ENCODE data around the gene HBS1L.

HBS1L gene

DNA sequence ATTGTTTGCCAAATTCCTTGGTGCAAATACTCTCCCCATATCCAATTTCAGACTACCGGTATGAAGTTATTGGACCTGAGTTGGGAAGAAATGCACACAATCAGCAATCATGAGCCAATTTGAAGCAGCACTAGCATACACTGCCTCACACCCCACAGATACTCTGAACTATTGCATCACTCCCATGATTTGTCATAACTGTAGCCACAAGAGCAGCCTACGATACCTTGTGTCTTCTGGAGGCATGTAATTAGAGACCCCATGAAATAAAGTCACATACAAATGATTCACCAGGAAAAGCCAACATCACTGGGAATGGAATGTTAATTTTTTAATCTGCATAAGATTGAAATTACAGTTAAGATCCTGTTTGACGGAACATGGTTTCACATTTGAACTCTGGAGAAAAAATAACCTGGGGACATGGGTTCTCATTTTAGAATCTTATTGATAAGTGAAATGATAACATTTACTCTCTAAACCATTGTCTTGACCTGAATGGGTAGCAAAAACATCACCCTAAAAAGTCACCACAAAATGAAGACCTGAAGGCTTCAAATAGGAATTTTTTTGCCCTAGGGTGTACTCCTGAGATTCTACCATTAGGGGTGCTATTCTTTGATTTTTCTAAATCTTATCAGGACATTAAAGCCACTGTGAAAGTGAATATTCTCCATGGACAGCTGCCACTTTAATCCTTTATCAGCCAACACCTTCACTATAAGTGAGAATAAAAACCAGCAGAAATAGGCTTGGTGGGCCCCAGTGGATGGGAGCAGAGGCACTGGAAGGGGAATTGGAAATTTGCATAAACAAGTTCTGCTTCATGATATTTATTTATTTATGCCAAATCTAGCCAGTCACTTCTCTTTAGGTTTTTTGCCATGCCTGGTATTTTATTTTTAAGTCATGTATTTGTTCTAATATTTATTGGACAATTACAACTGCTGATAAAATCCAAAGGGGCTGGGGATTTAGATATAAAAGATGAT, 34.5 kb upstream of the HBS1L start:
- H3K4me3 ChIP-seq (ENCODE audit: low read length) = no peak overlapping the region
- TF ChIP-seq CTCF (IDR thresholded peaks at IDR 0.05; ENCODE audit: low read depth, low read length, poor library complexity, severe bottlenecking) = peak; percentile 67
- TF ChIP-seq EZH2phosphoT487 (IDR thresholded peaks at IDR 0.05; ENCODE audit: borderline replicate concordance, low read length) = no peak

DNA sequence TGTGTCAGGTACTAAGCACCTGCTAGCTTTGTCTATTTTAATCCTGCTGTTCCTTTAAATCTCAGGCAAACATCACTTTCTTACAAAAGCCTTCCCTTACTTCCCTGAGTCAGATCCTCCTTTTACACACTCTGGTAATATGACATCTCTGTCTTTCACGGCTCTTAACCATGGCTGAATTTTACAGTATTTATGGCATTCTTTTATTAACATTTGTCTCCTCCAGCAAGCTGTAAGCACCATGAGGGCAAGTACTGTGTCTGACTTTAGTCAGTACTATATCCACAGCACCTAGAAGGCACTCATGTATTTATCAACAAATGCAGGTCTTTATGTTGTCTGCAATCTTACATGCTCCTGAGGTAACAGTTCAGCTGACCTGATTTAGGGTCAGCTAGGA, 33.7 kb upstream of the HBS1L start:
- H3K36me3 ChIP-seq (ENCODE audit: control insufficient read depth, low read length) = peaks cover 3% of the 10 kb centered on the region
- H3K4me1 ChIP-seq (ENCODE audit: control insufficient read depth, low read length) = peaks cover 74% of the 10 kb centered on the region
- no peaks in the 10 kb centered on the region for H3K9me2 ChIP-seq (replicated peaks; ENCODE audit: control insufficient read depth, low read length)
- H3K27ac ChIP-seq (ENCODE audit: low read depth, low read length) = no peak overlapping the region
- H3K4me3 ChIP-seq (ENCODE audit: low read length) = no peak overlapping the region
- H4K20me1 ChIP-seq (ENCODE audit: control insufficient read depth, insufficient read depth, low read depth, low read length) = no peaks in the 10 kb centered on the region
- peak overlapping the region; percentile 11 for H3K4me2 ChIP-seq (ENCODE audit: low read length)
- H3F3A ChIP-seq (ENCODE audit: control insufficient read depth, insufficient read depth) = peaks cover under 1% of the 10 kb centered on the region; the same call in 1 of the 2 replicates
- H3K79me2 ChIP-seq (ENCODE audit: control insufficient read depth, low read length) = no peaks in the 10 kb centered on the region
- no peaks in the 10 kb centered on the region for H3K27me3 ChIP-seq (ENCODE audit: control insufficient read depth, low read length)
- H3K9me3 ChIP-seq (ENCODE audit: control insufficient read depth, insufficient read depth, low read length) = peaks cover under 1% of the 10 kb centered on the region; the same call in 1 of the 2 replicates
- TF ChIP-seq EZH2phosphoT487 (IDR thresholded peaks at IDR 0.05; ENCODE audit: borderline replicate concordance, low read length) = no peak
- no peak for TF ChIP-seq CTCF (IDR thresholded peaks at IDR 0.05; ENCODE audit: low read depth, low read length, poor library complexity, severe bottlenecking)

More for the DNA sequence above, 34.5 kb upstream of the HBS1L start:
- H3K9me2 ChIP-seq (replicated peaks; ENCODE audit: control insufficient read depth, low read length) = no peaks in the 10 kb centered on the region
- H4K20me1 ChIP-seq (ENCODE audit: control insufficient read depth, insufficient read depth, low read depth, low read length) = no peaks in the 10 kb centered on the region
- H3K9me3 ChIP-seq (ENCODE audit: control insufficient read depth, insufficient read depth, low read length) = no peaks in the 10 kb centered on the region
- peak overlapping the region; percentile 11 for H3K4me2 ChIP-seq (ENCODE audit: low read length)
- no peaks in the 10 kb centered on the region for H3K36me3 ChIP-seq (ENCODE audit: control insufficient read depth, low read length)
- H3F3A ChIP-seq (ENCODE audit: control insufficient read depth, insufficient read depth) = no peaks in the 10 kb centered on the region
- H3K79me2 ChIP-seq (ENCODE audit: control insufficient read depth, low read length) = no peaks in the 10 kb centered on the region
- peaks cover 66% of the 10 kb centered on the region for H3K4me1 ChIP-seq (ENCODE audit: control insufficient read depth, low read length)
- H3K27me3 ChIP-seq (ENCODE audit: control insufficient read depth, low read length) = no peaks in the 10 kb centered on the region
- no peak overlapping the region for H3K27ac ChIP-seq (ENCODE audit: low read depth, low read length)

- Histone ChIP-seq H3K79me2 (ENCODE audit: control insufficient read depth, low read length) (no peaks in the 10 kb centered on the region), H3K4me1 (ENCODE audit: control insufficient read depth, low read length) (peaks cover 77% of the 10 kb centered on the region), H4K20me1 (ENCODE audit: control insufficient read depth, insufficient read depth, low read depth, low read length) (no peaks in the 10 kb centered on the region), H3F3A (ENCODE audit: control insufficient read depth, insufficient read depth) (peaks cover 2% of the 10 kb centered on the region; the same call in 1 of the 2 replicates), H3K36me3 (ENCODE audit: control insufficient read depth, low read length) (peaks cover 6% of the 10 kb centered on the region), H3K4me3 (ENCODE audit: low read length) (peak overlapping the region; percentile 11), H3K27ac (ENCODE audit: low read depth, low read length) (no peak overlapping the region), H3K9me2 (replicated peaks; ENCODE audit: control insufficient read depth, low read length) (no peaks in the 10 kb centered on the region), H3K27me3 (ENCODE audit: control insufficient read depth, low read length) (no peaks in the 10 kb centered on the region), H3K4me2 (ENCODE audit: low read length) (peak overlapping the region; percentile 65), H3K9me3 (ENCODE audit: control insufficient read depth, insufficient read depth, low read length) (peaks cover 5% of the 10 kb centered on the region)
- TF ChIP-seq EZH2phosphoT487 (IDR thresholded peaks at IDR 0.05; ENCODE audit: borderline replicate concordance, low read length) = no peak
- no peak for TF ChIP-seq CTCF (IDR thresholded peaks at IDR 0.05; ENCODE audit: low read depth, low read length, poor library complexity, severe bottlenecking)
Observed at GRCh38 chr6:135087803-135088202, 33.2 kb upstream of the HBS1L start.
